HG03108 (cell line): ENCODE data around the gene PRR12.

Experiments
- ATAC-seq: cut with Tn5 transposase; IDR thresholded peaks from one replicate; pipeline ENCODE4 v1.9.1; 2021; ENCODE audit warnings: moderate library complexity; ENCODE audit not compliant: unreplicated experiment

PRR12 gene

GRCh38 chr19:49664171-49665035 is 73.4 kb downstream of the PRR12 start:
- peak; percentile 35 for ATAC-seq

- no peak for ATAC-seq
Measured at GRCh38 chr19:49665036-49665350, 74.0 kb downstream of the PRR12 start.

- peak; percentile 68 for ATAC-seq
Measured at GRCh38 chr19:49665351-49666119, 74.6 kb downstream of the PRR12 start, which contains the start of the genes BCL2L12 and IRF3. TSS of gene BCL2L12 (plus strand) at chr19:49665933. CDS start at chr19:49666693, 760 bp downstream. TSS of gene IRF3 (minus strand) at chr19:49665857. CDS start at chr19:49664838, 1,019 bp downstream.

- ATAC-seq = no peak
Measured at GRCh38 chr19:49666120-49666444, 75.1 kb downstream of the PRR12 start.

GRCh38 chr19:49667473-49667872 is 76.5 kb downstream of the PRR12 start:
- no peak for ATAC-seq

- no peak for ATAC-seq
Measured at GRCh38 chr19:49669516-49669915, 78.5 kb downstream of the PRR12 start.

GRCh38 chr19:49672131-49672919 is 81.3 kb downstream of the PRR12 start:
- ATAC-seq = no peak
